ENCODE data around the gene BCKDHA.
"Not testable (repeated sequence)": the region's sequence is repeated elsewhere in the genome, so short reads cannot be mapped to it uniquely, and the experiment has no call there.

Gene BCKDHA

GRCh38 chr19:41407271-41407670, 9.7 kb downstream of the BCKDHA start:
- DNase-seq = no peak

- DNase-seq = no peak
Measured at GRCh38 chr19:41408256-41408655, 10.6 kb downstream of the BCKDHA start.

- not testable (repeated sequence) for DNase-seq
Measured at GRCh38 chr19:41408846-41409245, 11.2 kb downstream of the BCKDHA start.

GRCh38 chr19:41409288-41409687, 11.7 kb downstream of the BCKDHA start:
- no peak for DNase-seq

GRCh38 chr19:41410336-41411054, 12.9 kb downstream of the BCKDHA start:
- no peak for DNase-seq

GRCh38 chr19:41411100-41411967, 13.7 kb downstream of the BCKDHA start:
- no peak for DNase-seq

GRCh38 chr19:41411968-41412265, 14.3 kb downstream of the BCKDHA start:
- DNase-seq = no peak

GRCh38 chr19:41412953-41413352, 15.3 kb downstream of the BCKDHA start:
- DNase-seq = no peak

GRCh38 chr19:41413947-41414346, 16.3 kb downstream of the BCKDHA start:
- DNase-seq = no peak

- DNase-seq = no peak
Measured at GRCh38 chr19:41414461-41414860, 16.8 kb downstream of the BCKDHA start.

GRCh38 chr19:41415154-41415571, 17.5 kb downstream of the BCKDHA start:
- no peak for DNase-seq

GRCh38 chr19:41416194-41416674, 18.6 kb downstream of the BCKDHA start:
- no peak for DNase-seq

- peak; percentile 12 for DNase-seq
Measured at GRCh38 chr19:41420101-41420880, 22.7 kb downstream of the BCKDHA start.

- DNase-seq = no peak
Measured at GRCh38 chr19:41421314-41421713, 23.7 kb downstream of the BCKDHA start.

GRCh38 chr19:41421973-41422372, 24.4 kb downstream of the BCKDHA start:
- DNase-seq = no peak

GRCh38 chr19:41422456-41422855, 24.8 kb downstream of the BCKDHA start:
- no peak for DNase-seq

- DNase-seq = no peak
Measured at GRCh38 chr19:41422955-41423354, 25.3 kb downstream of the BCKDHA start.

- no peak for DNase-seq
Measured at GRCh38 chr19:41424335-41425173, 26.9 kb downstream of the BCKDHA start.

GRCh38 chr19:41425174-41426115, 27.8 kb downstream of the BCKDHA start:
- DNase-seq = no peak

- DNase-seq = no peak
Measured at GRCh38 chr19:41426116-41426841, 28.7 kb downstream of the BCKDHA start.

Data from hematopoietic multipotent progenitor cell treated with erythropoietin and hydrocortisone succinate and interleukin-3 and kit ligand, for 8 days (in vitro differentiated cells).